HEK293 (cell line): ENCODE measurements around the gene TMA7B.

Experiments used
- CTCF ChIP-seq: fragments of 450-650 bp; formaldehyde crosslinking; IDR thresholded peaks from 2 replicates; pipeline ENCODE4 v1.5.1; 2016; ENCODE audit warnings: missing biosample characterization, missing genetic modification characterization
- ZNF48 ChIP-seq: fragments of 450-650 bp; formaldehyde crosslinking; IDR thresholded peaks from 2 replicates; pipeline ENCODE4 v1.5.1; 2016; ENCODE audit warnings: missing biosample characterization, missing genetic modification characterization

GRCh38 chr22:39960791-39961746 is 872 bp downstream of the TMA7B start:
- no peak for TF ChIP-seq ZNF48 (tag by site-specific recombination)
- no peak for TF ChIP-seq CTCF (tag by site-specific recombination)
